CD14-positive monocyte (primary cell): ENCODE data around the gene HCK. TPM values are rescaled to one million over a fixed set of nuclear protein-coding genes. Genes with fewer than 3 reads are reported as not detected.

ENCODE experiments used
- DNase-seq, 3 donors: peaks; one replicate each; pipeline ENCODE4 v3.0.0-alpha.2; 2011 to 2022
- H2AFZ ChIP-seq: 2 replicates; pipeline ENCODE4 v1.6.0; 2012; ENCODE audit warnings: mild to moderate bottlenecking, low read depth, low read length, inconsistent platforms; ENCODE audit not compliant: insufficient read depth, poor library complexity, severe bottlenecking
- H3K27ac ChIP-seq, 2 donors: 1 replicate in 1 of 2; 2 replicates in 1 of 2; pipeline ENCODE4 v1.5.1; 2012 to 2013; ENCODE audit warnings: low read length in 2 of 2, control low read depth in 1 of 2, inconsistent platforms in 1 of 2, low read depth in 1 of 2, mild to moderate bottlenecking in 1 of 2
- H3K27me3 ChIP-seq, 2 donors: one replicate each; pipeline versions ENCODE4 v1.6.0 to v1.6.1; 2011 to 2013; ENCODE audit warnings: low read length in 2 of 2; ENCODE audit not compliant: control insufficient read depth in 2 of 2, insufficient read depth in 2 of 2
- H3K36me3 ChIP-seq, 2 donors: replicated peaks in 1 of 2; 1 replicate in 1 of 2; 2 replicates in 1 of 2; pipeline versions ENCODE4 v1.5.1 to v1.6.1; 2012 to 2013; ENCODE audit warnings: low read length in 2 of 2, control low read depth in 1 of 2, inconsistent platforms in 1 of 2, mild to moderate bottlenecking in 1 of 2; ENCODE audit not compliant: insufficient read depth in 2 of 2, control insufficient read depth in 1 of 2
- H3K4me1 ChIP-seq, 2 donors: 1 replicate in 1 of 2; 2 replicates in 1 of 2; pipeline versions ENCODE4 v1.5.1 to v1.6.1; 2012 to 2013; ENCODE audit warnings: low read length in 2 of 2, control low read depth in 1 of 2, inconsistent platforms in 1 of 2, mild to moderate bottlenecking in 1 of 2, moderate library complexity in 1 of 2; ENCODE audit not compliant: insufficient read depth in 2 of 2, control insufficient read depth in 1 of 2
- H3K4me2 ChIP-seq: replicated peaks from 2 replicates; pipeline ENCODE3; 2012; ENCODE audit warnings: low read length, moderate library complexity, mild to moderate bottlenecking; ENCODE audit not compliant: poor library complexity, severe bottlenecking; ENCODE audit errors: extremely low read depth
- H3K4me3 ChIP-seq, 3 experiments: fragments of 200-600 bp in 1 of 3; sonication (generic) in 1 of 3; replicated peaks in 1 of 3; 1 replicate in 2 of 3; 2 replicates in 1 of 3; pipeline ENCODE4 v1.5.1; 2011 to 2013; ENCODE audit warnings: low read length in 3 of 3, mild to moderate bottlenecking in 3 of 3, control low read depth in 2 of 3, low read depth in 2 of 3, inconsistent platforms in 1 of 3, moderate library complexity in 1 of 3
- H3K79me2 ChIP-seq: 2 replicates; pipeline ENCODE4 v1.6.0; 2012; ENCODE audit warnings: mild to moderate bottlenecking, control low read depth, inconsistent platforms, low read length, moderate library complexity; ENCODE audit not compliant: insufficient read depth
- H3K9ac ChIP-seq: 2 replicates; pipeline ENCODE4 v1.6.0; 2017; ENCODE audit warnings: low read length, mild to moderate bottlenecking; ENCODE audit not compliant: insufficient read depth, poor library complexity, severe bottlenecking
- H3K9me3 ChIP-seq, 2 donors: replicated peaks in 1 of 2; 1 replicate in 1 of 2; 2 replicates in 1 of 2; pipeline versions ENCODE4 v1.5.1 to v1.6.1; 2012 to 2013; ENCODE audit warnings: low read length in 2 of 2, control low read depth in 1 of 2; ENCODE audit not compliant: control insufficient read depth in 1 of 2, insufficient read depth in 1 of 2
- H4K20me1 ChIP-seq: 2 replicates; pipeline ENCODE4 v1.6.0; 2012; ENCODE audit warnings: mild to moderate bottlenecking, low read length, control low read depth, moderate library complexity; ENCODE audit not compliant: insufficient read depth
- H3K27ac Mint-ChIP-seq, 7 donors: one replicate each; pipeline ENCODE4 v1.8.0; 2020; ENCODE audit warnings: mild to moderate bottlenecking in 7 of 7, mixed read lengths in 7 of 7, moderate library complexity in 6 of 7, inconsistent platforms in 2 of 7
- H3K27me3 Mint-ChIP-seq, 3 donors: one replicate each; pipeline ENCODE4 v1.8.0; 2021 to 2022; ENCODE audit warnings: low read depth in 3 of 3, mild to moderate bottlenecking in 3 of 3, mixed read lengths in 3 of 3, moderate library complexity in 3 of 3, inconsistent platforms in 1 of 3
- H3K36me3 Mint-ChIP-seq, 2 donors: one replicate each; pipeline ENCODE4 v1.8.0; 2020; ENCODE audit warnings: mixed read lengths in 2 of 2, inconsistent platforms in 1 of 2, mild to moderate bottlenecking in 1 of 2
- H3K4me1 Mint-ChIP-seq: one replicate; pipeline ENCODE4 v1.8.0; 2020; ENCODE audit warnings: mild to moderate bottlenecking, mixed read lengths
- H3K4me3 Mint-ChIP-seq, 2 donors: one replicate each; pipeline ENCODE4 v1.8.0; 2020; ENCODE audit warnings: mild to moderate bottlenecking in 2 of 2, mixed read lengths in 2 of 2, moderate library complexity in 1 of 2
- H3K9me3 Mint-ChIP-seq, 7 donors: one replicate each; pipeline ENCODE4 v1.8.0; 2020 to 2022; ENCODE audit warnings: mixed read lengths in 7 of 7, mild to moderate bottlenecking in 6 of 7, moderate library complexity in 6 of 7, inconsistent platforms in 2 of 7
- CTCF ChIP-seq: fragments of 200-600 bp; IDR thresholded peaks from one replicate; pipeline ENCODE4 v1.8.0; 2022; ENCODE audit warnings: antibody characterized with exemption, mild to moderate bottlenecking
- WGBS: methylation state at CpG from one replicate; pipeline ENCODE4 v1.1.5; 2013; ENCODE audit warnings: missing lambda C conversion rate; ENCODE audit not compliant: insufficient coverage; 5-methylcytosine and 5-hydroxymethylcytosine counted together
- intact Hi-C, 2 donors: fragments of 100-400 bp; cut with micrococcal nuclease; formaldehyde crosslinking; loops; one replicate each; pipeline versions ENCODE4 v1.15.0 to v1.15.1; 2023
- polyA plus RNA-seq, 3 donors: library from polyadenylated mRNA; depleted of rRNA in 1 of 3; unstranded in 2 of 3; stranded (reverse) in 1 of 3; fragments of 300-500 nt in 2 of 3; fragments of >200 nt in 1 of 3; fragmentation: Illumina TruSeq in 2 of 3; gene quantifications; 1 replicate in 2 of 3; 2 replicates in 1 of 3; pipeline ENCODE4 v1.2.3, GENCODE V29; 2012 to 2021

HCK gene
- polyA plus RNA-seq, 3 donors = 430 to 688 (median 526) TPM

- peaks cover 87 to 92% of the 10 kb centered on the region in 2 donors for H3K4me1 ChIP-seq
- peaks cover 0 to 6% of the 10 kb centered on the region in 2 donors for H3K9me3 ChIP-seq
These were observed 17.2 kb upstream of the HCK start for GRCh38 chr20:32034581-32035425.

More at GRCh38 chr20:32034581-32035425, 17.2 kb upstream of the HCK start:
- H3K27ac ChIP-seq = peak overlapping the region; percentile 94 to 99
- no peaks in the 10 kb centered on the region for H4K20me1 ChIP-seq
- no peak overlapping the region for H2AFZ ChIP-seq
- peaks cover 84% of the 10 kb centered on the region for H3K4me1 Mint-ChIP-seq
- peak; percentile 92 to 100 (median 98) for DNase-seq
- no peaks in the 10 kb centered on the region for H3K27me3 ChIP-seq
- peak overlapping the region; percentile 66 for H3K9ac ChIP-seq
- peaks cover 0 to 3% of the 10 kb centered on the region in 2 donors for H3K36me3 Mint-ChIP-seq
- peaks cover 3 to 10% (median 6%) of the 10 kb centered on the region in 7 donors for H3K9me3 Mint-ChIP-seq
- no peaks in the 10 kb centered on the region for H3K36me3 ChIP-seq
- H3K27ac Mint-ChIP-seq = peak overlapping the region; percentile 96 to 100 (median 98)
- H3K4me2 ChIP-seq = peak overlapping the region; percentile 65
- peak overlapping the region in 2 of 3 experiments; percentile 14 to 51 for H3K4me3 ChIP-seq
- H3K4me3 Mint-ChIP-seq = peak overlapping the region; percentile 51 to 81
- WGBS = 4% methylated on average over 7 of the region's 9 CpGs
- H3K27me3 Mint-ChIP-seq = peaks cover 2 to 8% (median 2%) of the 10 kb centered on the region in 3 donors
- H3K79me2 ChIP-seq = peaks cover 11% of the 10 kb centered on the region
- peak; percentile 33 for TF ChIP-seq CTCF
- intact Hi-C loops = loop anchor here (5.0 to 10.0 kb wide), 4 partner anchors 32 to 210 kb away; no protein-coding TSS in a partner anchor
